Mesodermal cell (in vitro differentiated cells): ENCODE results near the gene DPY19L1.
"Not testable (repeated sequence)": the region's sequence is repeated elsewhere in the genome, so short reads cannot be mapped to it uniquely, and the experiment has no call there.

Experiments used
- H3K27ac ChIP-seq: 2 replicates; pipeline ENCODE4 v1.7.0; 2013; ENCODE audit warnings: mild to moderate bottlenecking, low read depth, low read length, moderate library complexity; ENCODE audit not compliant: severe bottlenecking
- H3K36me3 ChIP-seq: 2 replicates; pipeline ENCODE4 v1.7.1; 2013; ENCODE audit warnings: mild to moderate bottlenecking, low read length, moderate library complexity; ENCODE audit not compliant: control insufficient read depth, insufficient read depth
- H3K4me1 ChIP-seq: one replicate; pipeline ENCODE4 v1.7.1; 2013; ENCODE audit warnings: mild to moderate bottlenecking, low read length; ENCODE audit not compliant: insufficient read depth, control insufficient read depth, poor library complexity, severe bottlenecking
- H3K4me3 ChIP-seq: 2 replicates; pipeline ENCODE4 v1.7.0; 2013; ENCODE audit warnings: low read length, control low read depth, mild to moderate bottlenecking; ENCODE audit not compliant: insufficient read depth, poor library complexity, severe bottlenecking; ENCODE audit errors: extremely low read depth
- H3K9me3 ChIP-seq: 2 replicates; pipeline ENCODE4 v1.7.1; 2013; ENCODE audit warnings: mild to moderate bottlenecking, low read length, moderate library complexity; ENCODE audit not compliant: control insufficient read depth
- WGBS, 2 experiments: methylation state at CpG; one replicate each; pipeline ENCODE4 v1.1.5; 2013; ENCODE audit warnings: missing lambda C conversion rate in 2 of 2; ENCODE audit not compliant: insufficient coverage in 2 of 2; 5-methylcytosine and 5-hydroxymethylcytosine counted together

Gene DPY19L1

DNA sequence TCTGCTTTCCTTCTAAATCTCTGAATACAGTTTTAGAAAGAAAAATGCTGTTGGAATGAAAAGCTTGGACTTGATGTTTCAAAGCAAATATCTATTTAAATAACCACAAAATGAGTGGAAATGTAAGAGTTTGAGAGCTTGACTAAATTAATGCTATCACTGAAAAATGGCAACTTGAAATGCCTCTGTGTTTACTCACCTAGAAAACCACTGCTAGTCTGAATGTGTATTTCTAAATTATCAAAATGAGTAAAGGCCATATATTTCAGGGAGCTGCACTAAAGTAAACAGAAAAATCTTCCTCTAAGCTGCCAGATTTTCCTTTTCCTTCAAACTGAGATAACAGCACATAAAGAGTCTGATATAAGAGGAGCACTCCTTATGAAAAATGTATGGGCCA is 87.9 kb downstream of the DPY19L1 start:
- no peak overlapping the region for H3K27ac ChIP-seq
- peaks cover 9% of the 10 kb centered on the region for H3K4me1 ChIP-seq
- no peaks in the 10 kb centered on the region for H3K9me3 ChIP-seq
- peaks cover 33% of the 10 kb centered on the region for H3K36me3 ChIP-seq
- H3K4me3 ChIP-seq = no peak overlapping the region

DNA sequence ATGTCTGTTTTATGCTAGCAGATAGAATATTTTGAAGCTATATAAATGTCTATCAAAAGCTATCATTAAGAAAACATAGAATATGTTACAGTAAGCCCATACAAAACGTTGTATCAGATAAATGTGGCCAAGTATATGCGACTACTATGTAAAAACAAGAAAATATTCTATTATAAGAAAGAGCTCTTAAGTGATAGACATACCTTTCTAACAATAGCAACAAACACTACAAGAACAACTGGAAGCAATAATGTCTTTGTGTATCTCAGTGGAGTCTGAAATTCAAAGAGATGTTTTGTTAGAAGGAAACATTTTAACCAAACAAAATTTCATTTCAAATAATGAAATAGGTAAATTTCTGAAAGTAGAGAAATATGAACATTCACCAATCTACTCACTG is 89.9 kb downstream of the DPY19L1 start:
- H3K9me3 ChIP-seq, H3K4me3 ChIP-seq, H3K4me1 ChIP-seq, H3K27ac ChIP-seq: not testable (repeated sequence)
- WGBS, 2 experiments = no CpG with 5 or more reads among the region's 2 CpGs
- H3K36me3 ChIP-seq = peaks cover 21% of the 10 kb centered on the region

DNA sequence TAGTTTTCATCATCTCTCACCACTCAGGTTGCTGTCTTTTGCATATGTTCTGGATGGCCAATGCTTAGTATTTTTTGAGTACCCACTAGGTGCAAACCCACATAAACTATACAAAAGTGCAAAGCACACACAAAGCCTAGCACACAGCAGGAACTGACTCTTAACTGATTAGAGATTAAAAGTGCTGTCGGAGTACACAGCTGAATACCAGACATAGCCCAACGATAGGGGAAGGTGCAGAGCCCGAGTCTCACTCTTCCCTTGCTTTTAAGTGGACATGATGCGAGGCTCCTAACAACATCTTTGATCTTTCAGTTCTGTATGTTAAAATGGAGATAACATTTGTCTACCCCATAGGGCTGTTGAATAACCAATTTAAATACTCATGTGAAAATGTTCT is 90.8 kb downstream of the DPY19L1 start:
- 84% methylated on average over 2 of the region's 4 CpGs; no CpG with 5 or more reads in 1 of the 2 experiments for WGBS, 2 experiments
- Histone ChIP-seq H3K4me3 (no peak overlapping the region), H3K27ac (peak overlapping the region; percentile 36), H3K9me3 (no peaks in the 10 kb centered on the region), H3K36me3 (peaks cover 25% of the 10 kb centered on the region), H3K4me1 (peaks cover 9% of the 10 kb centered on the region)

DNA sequence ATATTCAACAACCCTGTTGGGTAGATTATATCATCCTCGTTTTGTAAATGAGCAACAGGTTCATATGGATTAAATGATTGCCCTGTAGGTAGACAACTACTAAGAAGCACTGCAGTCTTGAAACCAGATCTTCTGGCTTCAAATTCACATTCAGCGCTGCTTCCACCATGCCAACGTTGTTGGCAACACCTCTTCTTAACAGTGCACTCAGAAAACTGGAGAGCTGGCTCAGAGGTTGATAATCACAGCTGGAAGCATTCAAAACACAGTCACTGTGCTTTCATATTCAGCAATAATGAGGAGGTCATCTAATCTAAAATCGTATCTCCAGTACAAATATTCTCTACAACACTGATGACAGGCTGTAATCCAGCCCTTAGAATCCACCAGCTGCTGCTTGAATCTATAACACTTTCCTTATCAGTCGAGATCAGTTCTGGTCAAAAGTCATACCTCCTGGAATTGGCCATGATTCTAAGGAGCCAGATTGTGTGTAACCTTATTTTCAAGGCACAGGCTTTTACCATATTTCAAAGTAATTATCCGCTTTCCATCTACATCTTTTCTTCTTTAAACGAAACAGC is 91.3 kb downstream of the DPY19L1 start:
- WGBS, 2 experiments = 91 to 94% methylated on average over 3 to 4 of the region's 7 CpGs
- peak overlapping the region; percentile 36 for H3K27ac ChIP-seq
- not testable (repeated sequence) for H3K4me1 ChIP-seq, H3K4me3 ChIP-seq, H3K9me3 ChIP-seq
- peaks cover 26% of the 10 kb centered on the region for H3K36me3 ChIP-seq

DNA sequence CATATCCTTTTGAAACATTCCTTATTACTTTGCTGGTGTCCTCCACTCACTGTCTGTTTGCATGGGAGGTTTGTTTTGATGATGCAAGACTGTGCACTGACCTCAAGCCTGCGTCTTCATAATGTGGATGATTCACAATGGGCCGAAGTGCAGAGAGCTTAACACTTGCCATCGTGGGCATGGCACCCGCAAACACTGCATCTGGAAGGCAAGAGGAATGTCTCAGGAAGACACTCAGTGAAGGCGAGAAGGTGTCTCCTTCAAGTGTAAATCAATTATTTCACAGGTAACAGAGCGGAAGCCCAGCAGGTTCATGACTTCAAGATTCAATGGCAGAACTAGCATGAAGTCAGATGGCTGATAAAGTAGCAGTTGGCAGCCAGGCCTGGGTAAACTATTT is 98.1 kb downstream of the DPY19L1 start:
- Histone ChIP-seq H3K4me3 (no peak overlapping the region), H3K9me3 (no peaks in the 10 kb centered on the region), H3K4me1 (peaks cover 3% of the 10 kb centered on the region), H3K27ac (peak overlapping the region; percentile 16), H3K36me3 (peaks cover 37% of the 10 kb centered on the region)
- 83 to 98% methylated on average over 4 to 6 of the region's 6 CpGs for WGBS, 2 experiments

DNA sequence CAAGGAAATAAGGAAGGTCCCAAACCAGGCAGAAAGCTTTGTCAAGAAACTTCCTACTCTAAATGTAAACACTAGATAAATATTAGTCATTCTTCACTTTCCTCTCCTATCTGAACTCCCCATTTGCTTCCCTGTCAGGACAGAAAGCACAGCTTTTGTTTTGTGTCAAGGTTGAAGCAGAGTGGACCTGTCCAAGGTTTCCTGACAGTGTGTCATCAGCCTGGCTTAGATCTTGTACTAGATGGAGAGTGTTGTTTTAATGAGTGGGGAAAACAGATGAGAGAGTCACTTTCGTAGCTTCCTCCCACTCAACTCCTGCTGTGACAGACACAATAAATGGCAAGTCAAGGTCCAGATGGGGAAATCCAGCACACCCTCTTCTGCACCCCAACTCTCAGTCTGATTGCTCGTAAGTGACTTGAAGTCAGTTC is 101.5 kb downstream of the DPY19L1 start:
- no CpG with 5 or more reads among the region's 2 CpGs for WGBS, 2 experiments
- H3K4me1 ChIP-seq, H3K27ac ChIP-seq, H3K9me3 ChIP-seq, H3K4me3 ChIP-seq: not testable (repeated sequence)
- peaks cover 39% of the 10 kb centered on the region for H3K36me3 ChIP-seq

DNA sequence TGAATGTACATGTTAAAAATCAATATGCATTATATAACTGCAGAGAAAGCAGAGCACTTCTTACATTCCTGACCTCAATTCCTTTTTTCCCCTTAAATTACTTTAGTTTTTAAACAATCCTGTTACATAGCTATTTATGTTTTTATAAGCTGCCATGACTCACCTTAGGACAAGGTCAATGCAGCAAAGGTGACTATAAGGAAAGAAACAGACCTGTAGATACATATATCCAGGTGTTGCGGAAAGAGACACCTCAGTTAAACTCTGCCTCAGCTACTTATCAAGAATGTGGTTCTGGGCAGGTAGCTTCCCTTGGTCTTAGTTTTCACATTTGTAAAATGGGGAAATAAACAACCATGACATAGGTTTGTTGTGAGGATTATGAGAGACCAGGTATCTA is 105.5 kb downstream of the DPY19L1 start:
- no peak overlapping the region for H3K4me3 ChIP-seq
- H3K9me3 ChIP-seq = no peaks in the 10 kb centered on the region
- H3K36me3 ChIP-seq = peaks cover 32% of the 10 kb centered on the region
- WGBS, 2 experiments = 100% methylated on average over 1 of the region's 1 CpG; no CpG with 5 or more reads in 1 of the 2 experiments
- peaks cover 3% of the 10 kb centered on the region for H3K4me1 ChIP-seq
- H3K27ac ChIP-seq = no peak overlapping the region

DNA sequence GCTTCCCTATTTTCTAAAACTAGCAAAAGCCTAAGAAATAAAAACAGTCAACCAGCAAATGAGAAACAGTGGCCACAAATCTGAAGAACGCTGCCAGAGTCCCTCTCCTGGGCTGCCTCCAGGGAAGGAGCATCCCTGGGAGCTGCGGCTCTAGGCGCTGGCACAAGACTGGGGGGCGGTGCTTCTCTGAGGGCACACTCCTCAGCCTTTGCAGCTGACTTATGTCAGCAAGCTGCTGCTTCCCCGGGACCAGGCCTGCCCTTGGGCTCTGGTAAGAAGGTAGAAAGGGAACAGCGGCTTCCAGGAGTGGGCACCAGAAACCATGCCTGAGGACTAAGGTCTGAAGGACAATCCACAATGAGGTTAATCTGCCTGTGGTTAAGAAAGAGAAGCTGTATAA is 107.5 kb downstream of the DPY19L1 start:
- H3K9me3 ChIP-seq, H3K27ac ChIP-seq, H3K4me3 ChIP-seq, H3K4me1 ChIP-seq: not testable (repeated sequence)
- WGBS, 2 experiments = 83 to 90% methylated on average over 3 to 6 of the region's 6 CpGs
- peaks cover 41% of the 10 kb centered on the region for H3K36me3 ChIP-seq

DNA sequence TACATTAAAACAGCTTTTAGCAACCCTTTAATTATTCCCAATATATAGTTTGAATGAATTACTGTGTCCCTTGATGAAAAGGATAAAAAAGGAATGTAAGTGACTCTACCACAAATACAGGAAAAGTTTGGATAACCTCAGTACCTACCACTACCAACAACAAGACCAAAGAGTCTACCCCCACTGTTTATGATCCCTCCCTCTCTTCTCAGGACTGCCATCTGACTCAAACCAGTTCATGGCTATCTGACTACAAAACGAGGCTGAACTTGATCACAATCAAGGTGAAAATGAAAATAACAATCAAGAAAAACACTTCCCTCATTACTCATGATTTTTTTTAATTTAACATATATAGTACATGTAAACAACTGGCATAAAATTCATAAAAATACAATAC is 108.7 kb downstream of the DPY19L1 start:
- Histone ChIP-seq H3K36me3 (peaks cover 29% of the 10 kb centered on the region), H3K9me3 (no peaks in the 10 kb centered on the region), H3K4me3 (no peak overlapping the region), H3K4me1 (no peaks in the 10 kb centered on the region), H3K27ac (no peak overlapping the region)
- WGBS, 2 experiments = no CpG with 5 or more reads among the region's 1 CpG

DNA sequence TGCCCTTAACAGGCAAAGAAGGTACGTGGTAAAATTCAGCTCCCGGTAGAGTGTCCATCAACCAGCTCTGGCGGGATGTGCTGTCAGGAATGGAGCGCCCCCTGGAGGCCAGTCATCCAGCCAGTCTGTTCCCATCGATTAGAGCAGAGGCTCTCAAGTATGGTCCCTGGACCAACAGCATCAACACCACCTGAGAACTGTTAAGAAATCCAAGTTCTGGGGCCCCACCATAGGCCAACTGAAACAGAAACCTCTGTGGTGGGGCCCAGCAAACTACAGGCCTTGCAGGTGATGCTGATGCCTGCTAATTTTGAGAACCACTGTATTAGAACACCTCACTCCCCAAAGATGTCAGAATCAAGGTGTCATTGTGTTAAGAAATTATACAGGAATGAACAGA is 109.2 kb downstream of the DPY19L1 start:
- H3K27ac ChIP-seq = no peak overlapping the region
- no peaks in the 10 kb centered on the region for H3K9me3 ChIP-seq
- peaks cover 26% of the 10 kb centered on the region for H3K36me3 ChIP-seq
- WGBS, 2 experiments = 31 to 47% methylated on average over 4 to 5 of the region's 5 CpGs
- H3K4me3 ChIP-seq = no peak overlapping the region
- H3K4me1 ChIP-seq = no peaks in the 10 kb centered on the region

DNA sequence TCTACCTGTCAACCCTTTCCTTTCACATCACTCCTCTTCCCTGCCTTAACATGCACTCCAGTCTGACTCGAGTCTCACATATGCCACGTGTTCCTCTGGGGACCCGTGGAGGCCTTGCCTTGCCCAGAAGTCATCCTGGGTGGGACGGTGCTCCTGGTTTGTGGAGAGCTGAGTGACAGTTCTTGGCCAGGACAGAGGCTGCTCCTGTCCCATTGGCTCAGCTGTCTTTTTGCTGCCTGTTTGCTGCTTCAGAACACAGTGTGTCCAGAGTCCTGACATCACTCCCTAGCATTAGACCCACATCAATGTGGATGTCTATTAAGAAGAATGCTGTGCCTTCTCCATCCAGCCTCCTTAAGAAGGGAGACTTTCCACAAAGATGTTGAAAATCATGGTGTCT is 116.8 kb downstream of the DPY19L1 start:
- H3K36me3 ChIP-seq, H3K27ac ChIP-seq, H3K9me3 ChIP-seq, H3K4me1 ChIP-seq, H3K4me3 ChIP-seq: not testable (repeated sequence)
- WGBS, 2 experiments = 100% methylated on average over 1 of the region's 4 CpGs; no CpG with 5 or more reads in 1 of the 2 experiments
